LNCaP clone FGC (cell line): ENCODE results near the gene TAS1R3.

Experiments used
- DNase-seq: peaks from one replicate; pipeline ENCODE4 v3.0.0-alpha.2; 2011; ENCODE audit warnings: low read depth
- H3K4me3 ChIP-seq: 2 replicates; pipeline ENCODE4 v1.5.1; 2011; ENCODE audit warnings: mild to moderate bottlenecking, low read depth, low read length, control low read depth
- CTCF ChIP-seq: IDR thresholded peaks from 2 replicates; pipeline ENCODE4 v1.5.1; 2012; ENCODE audit warnings: mild to moderate bottlenecking; ENCODE audit not compliant: control insufficient read depth, insufficient read depth; ENCODE audit errors: extremely low read depth

TAS1R3 gene

GRCh38 chr1:1292442-1292779 is 38.7 kb upstream of the TAS1R3 start:
- no peak overlapping the region for H3K4me3 ChIP-seq

DNA sequence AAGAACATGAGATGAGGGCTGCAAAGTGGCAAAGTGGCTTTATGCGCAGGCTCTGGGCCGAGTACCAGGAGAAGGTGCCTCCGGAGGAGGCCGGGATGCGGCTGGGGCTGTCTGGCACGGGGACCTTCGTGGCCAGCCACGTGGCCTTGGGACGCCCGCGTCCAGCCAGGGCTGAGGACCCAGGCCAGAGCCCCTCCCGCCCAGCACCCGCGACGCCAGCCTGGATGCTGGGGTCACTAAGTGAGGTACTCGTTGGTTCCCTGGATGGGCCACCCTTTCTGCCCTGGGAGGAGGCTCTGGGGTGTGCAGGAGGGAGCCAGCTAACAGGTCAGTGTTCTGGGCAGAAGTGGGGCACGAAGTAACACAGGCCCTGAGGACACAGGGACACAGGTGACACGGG is 38.2 kb upstream of the TAS1R3 start:
- DNase-seq: no peak
- H3K4me3 ChIP-seq: no peak overlapping the region
- no peak for TF ChIP-seq CTCF

More at GRCh38 chr1:1292442-1292779, 38.7 kb upstream of the TAS1R3 start:
- no peak for DNase-seq
- no peak for TF ChIP-seq CTCF

DNA sequence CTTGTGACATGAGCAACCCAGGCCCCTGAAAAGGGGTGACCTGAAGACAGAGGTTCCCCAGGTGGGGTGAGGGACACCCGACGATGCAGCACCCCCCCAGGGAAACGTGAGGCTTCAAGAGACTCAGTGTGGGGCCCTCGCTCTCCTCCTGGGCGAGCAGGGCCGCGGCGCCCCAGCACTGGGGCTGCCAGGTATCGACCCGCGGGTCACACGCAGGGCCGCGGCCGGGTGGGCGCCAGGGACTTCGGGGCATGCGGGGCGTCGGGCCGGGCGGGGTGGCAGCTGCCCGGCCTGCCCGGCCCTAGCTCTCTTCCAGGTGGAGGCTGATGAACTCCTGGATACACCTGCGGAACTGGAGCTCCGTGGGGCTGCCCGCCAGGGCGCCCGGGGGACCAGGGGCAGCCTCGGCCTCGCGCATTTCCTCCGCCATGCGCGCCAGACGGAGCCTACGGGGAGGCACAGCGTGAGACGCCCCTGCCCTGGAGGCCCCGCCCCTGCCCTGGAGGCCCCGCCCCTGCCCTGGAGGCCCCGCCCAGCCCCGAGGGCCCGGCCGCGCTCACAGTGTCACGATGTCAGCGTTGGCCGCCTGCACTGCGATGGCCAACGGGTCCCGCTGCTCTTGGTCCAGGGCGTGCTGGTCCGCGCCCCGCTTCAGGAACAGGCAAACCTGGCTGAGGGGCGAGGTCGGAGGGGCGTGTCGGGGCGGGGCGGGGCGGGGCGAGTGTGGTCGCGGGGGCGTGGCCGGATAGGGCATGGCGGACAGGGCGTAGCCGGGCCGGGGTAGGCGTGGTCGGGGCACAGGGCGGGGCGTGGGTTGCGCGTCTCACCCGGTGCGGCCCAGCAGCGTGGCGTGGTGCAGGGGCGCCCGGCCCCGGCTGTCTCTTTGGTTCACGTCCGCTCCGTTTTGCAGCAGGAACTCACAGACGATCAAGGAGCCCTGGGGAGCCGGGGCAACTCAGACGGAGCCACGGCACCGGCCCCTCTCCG is 37.5 kb upstream of the TAS1R3 start:
- no peak for DNase-seq
- H3K4me3 ChIP-seq: no peak overlapping the region
- no peak for TF ChIP-seq CTCF

DNA sequence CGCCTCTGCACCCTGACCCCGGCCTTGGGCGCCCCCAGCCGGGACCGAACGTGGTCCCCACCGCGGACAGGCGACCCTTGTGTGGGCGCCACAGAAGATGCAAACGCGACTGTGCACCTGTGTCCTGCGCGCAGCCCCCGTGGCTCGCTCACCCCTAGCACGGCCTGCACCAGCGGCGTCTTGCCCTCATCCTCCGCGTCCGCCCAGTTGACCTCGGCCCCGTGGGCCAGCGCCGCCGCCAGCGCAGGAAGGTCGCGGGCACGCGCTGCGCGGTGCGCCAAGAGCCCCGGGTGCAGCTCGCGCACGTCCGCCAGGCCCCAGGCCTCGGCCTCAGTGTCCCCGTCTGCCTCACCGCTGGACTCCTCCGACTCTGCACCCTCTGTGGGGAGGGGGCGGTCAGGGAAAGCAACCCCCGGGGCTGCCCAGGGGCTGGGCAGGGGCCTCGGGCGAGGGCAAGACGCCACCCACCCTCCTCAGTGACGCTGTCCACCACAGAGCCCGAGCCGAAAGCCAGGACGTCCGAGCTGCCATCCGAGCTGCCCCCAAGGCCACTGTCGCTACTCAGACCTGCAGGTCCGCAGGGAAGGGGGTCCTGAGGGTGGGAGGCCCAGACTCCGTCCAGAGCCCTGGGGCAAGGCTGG is 36.7 kb upstream of the TAS1R3 start:
- H3K4me3 ChIP-seq: no peak overlapping the region
- TF ChIP-seq CTCF: no peak
- DNase-seq: no peak

DNA sequence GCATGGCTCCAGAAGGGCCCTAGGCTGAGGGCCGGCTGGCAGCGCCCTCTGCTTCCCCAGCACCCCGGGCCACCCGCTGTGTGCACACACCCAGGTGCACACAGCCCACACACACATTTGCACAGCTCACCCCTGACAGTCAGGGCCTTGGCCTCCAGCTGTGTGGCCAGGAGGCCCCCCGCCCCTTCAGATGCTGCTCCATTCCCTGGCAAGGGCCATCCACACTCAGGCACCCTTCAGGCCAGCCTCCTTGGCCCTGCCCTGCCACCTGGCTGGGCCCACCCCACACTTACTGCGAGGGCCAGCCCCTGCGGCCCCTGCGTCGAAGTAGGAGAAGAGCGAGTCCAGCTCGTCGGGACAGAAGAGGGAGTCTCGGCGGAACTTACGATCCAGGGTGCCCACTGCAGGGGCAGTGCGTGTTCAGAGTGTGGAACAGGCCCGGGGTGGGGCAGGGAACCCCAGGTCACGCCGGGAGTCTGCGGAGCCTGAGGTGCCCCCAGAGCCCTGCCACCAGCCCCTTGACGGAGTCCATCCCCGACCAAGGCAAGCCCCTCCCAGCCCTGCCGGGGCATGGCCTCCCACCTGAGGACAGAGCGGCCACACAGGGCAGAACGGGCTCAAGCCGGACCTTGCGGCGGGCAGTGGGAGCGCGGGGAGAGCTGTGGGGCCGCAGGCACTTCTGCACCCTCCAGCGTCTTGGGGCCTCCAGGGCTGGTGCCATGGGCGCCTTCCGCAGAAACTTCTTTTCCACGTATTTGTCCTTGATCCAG is 35.7 kb upstream of the TAS1R3 start:
- DNase-seq: no peak
- no peak overlapping the region for H3K4me3 ChIP-seq
- no peak for TF ChIP-seq CTCF

GRCh38 chr1:1296070-1297061 is 34.7 kb upstream of the TAS1R3 start:
- no peak for DNase-seq
- TF ChIP-seq CTCF: no peak
- no peak overlapping the region for H3K4me3 ChIP-seq
